ENCODE data around the gene GART. TPM values are rescaled to one million over a fixed set of nuclear protein-coding genes. Genes with fewer than 3 reads are reported as not detected.
A peak's percentile ranks its signal among the peaks of the same experiment; 100 is the strongest.

The GART gene
- total and polyA plus RNA-seq, 7 experiments from 2014 or later: 37.3 to 98.8 (median 56.4) TPM

DNA sequence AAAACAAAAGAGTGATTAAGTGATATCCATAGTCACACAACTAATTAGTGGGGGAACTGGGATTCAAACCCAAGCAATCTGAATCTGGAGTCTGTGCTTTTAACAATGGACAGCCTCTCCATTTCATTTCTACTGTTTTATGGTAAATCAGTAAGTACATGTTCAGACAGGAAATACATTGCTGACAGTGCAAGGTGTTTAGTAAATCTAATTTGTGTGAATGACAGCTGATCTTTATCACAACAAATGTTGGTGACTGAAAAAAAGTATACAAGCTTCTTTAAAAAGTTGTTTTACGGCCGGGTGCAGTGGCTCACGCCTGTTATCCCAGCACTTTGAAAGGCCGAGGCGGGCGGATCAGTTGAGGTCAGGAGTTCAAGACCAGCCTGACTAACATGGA is 26.0 kb upstream of the GART start:
- Histone ChIP-seq H3K4me3 (ENCODE audit: low read length) (no peak overlapping the region), H3K36me3 (ENCODE audit: control insufficient read depth in 2 of 3, insufficient read depth in 3 of 3, low read length in 3 of 3) (peaks cover 12 to 50% (median 25%) of the 10 kb centered on the region in 3 experiments)

DNA sequence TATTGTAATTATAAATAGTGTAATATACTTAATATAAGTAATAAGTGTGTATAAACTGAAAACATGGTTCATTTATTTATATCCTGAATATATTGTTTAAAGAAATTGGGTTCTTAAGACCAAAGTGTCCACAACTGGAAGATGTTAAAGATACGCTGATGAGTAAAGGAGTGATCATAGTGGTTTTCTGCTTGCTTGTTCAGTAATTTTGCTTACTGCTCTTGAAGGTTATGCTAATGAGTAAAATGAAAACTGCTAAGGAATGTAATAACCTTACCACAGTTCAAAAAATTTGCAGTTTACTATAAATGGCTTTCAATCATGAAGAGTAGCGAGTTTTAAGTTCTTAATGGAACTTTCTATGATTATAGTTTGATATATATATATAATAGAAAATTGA is 24.6 kb upstream of the GART start:
- H3K4me3 Mint-ChIP-seq: no peak overlapping the region
- H3K4me3 ChIP-seq (ENCODE audit: low read length): no peak overlapping the region
- H3K27ac Mint-ChIP-seq: peak overlapping the region in 3 of 9 donors; percentile 25 to 38 (median 31)
- no peak overlapping the region for H3K27ac ChIP-seq (ENCODE audit: low read depth, low read length)
- peaks cover 11 to 53% (median 32%) of the 10 kb centered on the region in 7 donors for H3K4me1 Mint-ChIP-seq
- H3K4me1 ChIP-seq (ENCODE audit: control insufficient read depth in 2 of 2, insufficient read depth in 2 of 2, low read length in 2 of 2): no peaks in the 10 kb centered on the region
- no peaks in the 10 kb centered on the region for H3K27me3 ChIP-seq (ENCODE audit: control insufficient read depth in 2 of 2, insufficient read depth in 2 of 2, low read length in 2 of 2)
- no peaks in the 10 kb centered on the region for H3K9me3 ChIP-seq (ENCODE audit: control insufficient read depth in 2 of 3, low read length in 3 of 3)
- no peaks in the 10 kb centered on the region for H3K27me3 Mint-ChIP-seq
- intact Hi-C loops (cut with micrococcal nuclease): loop anchor here in 1 of 2 donors (2.0 kb wide), 1 partner anchor 14 kb away; no protein-coding TSS in a partner anchor
- H3K36me3 Mint-ChIP-seq: peaks cover 0 to 27% (median 12%) of the 10 kb centered on the region in 5 donors
- ChIA-PET CTCF (no interaction called here), POLR2A (interaction anchor here (0.6 to 2.8 kb wide), 3 partner anchors 7 to 44 kb away, joined by 3 to 9 read pairs (median 4); no protein-coding TSS in a partner anchor)
- peaks cover 0 to 2% (median 0%) of the 10 kb centered on the region in 11 donors for H3K9me3 Mint-ChIP-seq
- ATAC-seq (no peak), DNase-seq (no peak)
- H3K36me3 ChIP-seq (ENCODE audit: control insufficient read depth in 2 of 3, insufficient read depth in 3 of 3, low read length in 3 of 3): peaks cover 16 to 40% (median 26%) of the 10 kb centered on the region in 3 experiments

More for the DNA sequence above, 26.0 kb upstream of the GART start:
- H3K27ac Mint-ChIP-seq: peak overlapping the region in 7 of 9 donors; percentile 10 to 71 (median 41)
- intact Hi-C loops (cut with micrococcal nuclease): loop anchor here in 1 of 2 donors (2.0 kb wide), 1 partner anchor 15 kb away; no protein-coding TSS in a partner anchor
- H3K27me3 Mint-ChIP-seq: no peaks in the 10 kb centered on the region
- H3K9me3 ChIP-seq (ENCODE audit: control insufficient read depth in 2 of 3, low read length in 3 of 3): no peaks in the 10 kb centered on the region
- H3K36me3 Mint-ChIP-seq: peaks cover 0 to 28% (median 14%) of the 10 kb centered on the region in 5 donors
- H3K9me3 Mint-ChIP-seq: peaks cover 0 to 2% (median 0%) of the 10 kb centered on the region in 11 donors
- H3K4me1 ChIP-seq (ENCODE audit: control insufficient read depth in 2 of 2, insufficient read depth in 2 of 2, low read length in 2 of 2): no peaks in the 10 kb centered on the region
- DNase-seq: no peak
- ChIA-PET POLR2A (no interaction called here), CTCF (no interaction called here)
- no peak for ATAC-seq
- no peak overlapping the region for H3K4me3 Mint-ChIP-seq
- peaks cover 9 to 47% (median 25%) of the 10 kb centered on the region in 7 donors for H3K4me1 Mint-ChIP-seq
- no peak overlapping the region for H3K27ac ChIP-seq (ENCODE audit: low read depth, low read length)
- H3K27me3 ChIP-seq (ENCODE audit: control insufficient read depth in 2 of 2, insufficient read depth in 2 of 2, low read length in 2 of 2): no peaks in the 10 kb centered on the region

DNA sequence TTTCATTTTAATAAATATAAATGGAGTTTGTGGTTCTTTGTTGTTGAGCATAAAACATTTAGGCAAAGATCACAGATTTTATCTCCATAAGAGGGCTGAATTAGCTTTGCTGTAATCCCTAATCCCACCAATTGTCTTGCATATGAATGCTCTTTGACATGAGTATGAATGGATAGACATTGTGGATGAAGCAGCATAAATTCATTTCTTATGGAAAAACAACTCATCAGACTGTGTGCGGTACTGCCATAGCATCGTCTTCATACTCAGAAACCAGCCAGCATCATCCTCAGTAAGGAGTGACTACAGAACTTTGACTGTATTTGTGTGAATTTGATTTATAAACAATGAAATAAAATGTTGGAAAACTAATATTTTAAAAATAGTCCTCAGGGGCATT is 20.5 kb upstream of the GART start:
- Histone ChIP-seq H3K27me3 (ENCODE audit: control insufficient read depth in 2 of 2, insufficient read depth in 2 of 2, low read length in 2 of 2) (no peaks in the 10 kb centered on the region), H3K36me3 (ENCODE audit: control insufficient read depth in 2 of 3, insufficient read depth in 3 of 3, low read length in 3 of 3) (peaks cover 34 to 46% (median 41%) of the 10 kb centered on the region in 3 experiments), H3K27ac (ENCODE audit: low read depth, low read length) (no peak overlapping the region), H3K9me3 (ENCODE audit: control insufficient read depth in 2 of 3, low read length in 3 of 3) (no peaks in the 10 kb centered on the region), H3K4me3 (ENCODE audit: low read length) (no peak overlapping the region), H3K4me1 (ENCODE audit: control insufficient read depth in 2 of 2, insufficient read depth in 2 of 2, low read length in 2 of 2) (peaks cover 0 to 10% of the 10 kb centered on the region in 2 donors)
- no peak for DNase-seq
- no peaks in the 10 kb centered on the region for H3K27me3 Mint-ChIP-seq
- intact Hi-C loops (cut with micrococcal nuclease): loop anchor here in 1 of 2 donors (2.0 kb wide), 1 partner anchor 16 kb away; no protein-coding TSS in a partner anchor
- H3K4me1 Mint-ChIP-seq: peaks cover 15 to 71% (median 56%) of the 10 kb centered on the region in 7 donors
- H3K36me3 Mint-ChIP-seq: peaks cover 10 to 50% (median 35%) of the 10 kb centered on the region in 5 donors
- ATAC-seq: no peak
- H3K4me3 Mint-ChIP-seq: no peak overlapping the region
- ChIA-PET CTCF (interaction anchor here (0.6 kb wide), 1 partner anchor 1874 kb away, joined by 3 read pairs; no protein-coding TSS in a partner anchor), POLR2A (interaction anchor here (1.0 kb wide), 1 partner anchor 11 kb away, joined by 3 read pairs; no protein-coding TSS in a partner anchor)
- peak overlapping the region in 3 of 9 donors; percentile 12 to 62 (median 53) for H3K27ac Mint-ChIP-seq
- H3K9me3 Mint-ChIP-seq: no peaks in the 10 kb centered on the region

DNA sequence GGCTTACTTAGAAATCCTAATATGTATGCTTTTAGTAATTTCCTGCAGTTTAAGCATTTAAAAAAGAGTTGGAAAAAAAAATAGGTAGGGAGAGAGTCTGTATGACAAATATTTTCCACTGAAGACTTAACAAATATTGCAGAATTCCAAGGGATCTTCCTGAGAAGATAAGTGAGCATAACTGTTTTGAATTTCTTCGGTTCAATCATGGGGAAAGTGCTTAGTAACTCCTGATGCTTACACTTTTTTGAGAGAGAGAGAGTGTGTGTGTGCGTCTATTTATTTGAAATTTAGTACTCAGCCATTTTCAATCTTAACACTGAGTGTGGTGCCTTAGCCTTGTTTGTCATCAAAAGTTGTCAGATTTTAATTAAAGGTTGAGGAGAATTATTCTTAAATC is 19.5 kb upstream of the GART start:
- Mint-ChIP-seq H3K9me3 (no peaks in the 10 kb centered on the region), H3K36me3 (peaks cover 10 to 60% (median 44%) of the 10 kb centered on the region in 5 donors), H3K27me3 (no peaks in the 10 kb centered on the region), H3K4me3 (peak overlapping the region in 1 of 10 donors; percentile 17), H3K4me1 (peaks cover 23 to 76% (median 66%) of the 10 kb centered on the region in 7 donors), H3K27ac (peak overlapping the region in 7 of 9 donors; percentile 9 to 52 (median 37))
- Histone ChIP-seq H3K27me3 (ENCODE audit: control insufficient read depth in 2 of 2, insufficient read depth in 2 of 2, low read length in 2 of 2) (no peaks in the 10 kb centered on the region), H3K36me3 (ENCODE audit: control insufficient read depth in 2 of 3, insufficient read depth in 3 of 3, low read length in 3 of 3) (peaks cover 34 to 47% (median 41%) of the 10 kb centered on the region in 3 experiments), H3K9me3 (ENCODE audit: control insufficient read depth in 2 of 3, low read length in 3 of 3) (no peaks in the 10 kb centered on the region), H3K4me1 (ENCODE audit: control insufficient read depth in 2 of 2, insufficient read depth in 2 of 2, low read length in 2 of 2) (peaks cover under 1 to 10% of the 10 kb centered on the region in 2 donors), H3K4me3 (ENCODE audit: low read length) (no peak overlapping the region), H3K27ac (ENCODE audit: low read depth, low read length) (no peak overlapping the region)
- ChIA-PET POLR2A (no interaction called here), CTCF (no interaction called here)
- DNase-seq (no peak), ATAC-seq (no peak)
- intact Hi-C loops (cut with micrococcal nuclease): no loop called here

DNA sequence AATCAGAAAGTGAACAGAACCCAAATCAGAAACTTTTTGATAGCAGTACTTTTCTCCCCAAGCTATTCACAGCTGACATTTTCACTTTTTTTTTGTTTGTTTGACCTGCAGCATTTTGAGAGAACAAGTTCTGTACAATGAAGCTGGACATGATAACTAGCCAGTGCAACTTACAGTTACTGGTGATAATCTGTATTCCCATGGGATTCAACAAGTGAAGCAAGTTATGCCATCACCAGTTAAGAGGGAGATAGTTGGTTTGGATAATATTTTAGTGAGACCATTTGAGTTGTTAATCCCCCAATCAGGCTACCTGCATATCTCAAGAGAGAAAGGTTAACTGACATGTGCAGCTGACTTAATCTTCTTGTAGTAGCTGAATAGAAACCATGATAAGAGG is 19.0 kb upstream of the GART start:
- H3K36me3 ChIP-seq (ENCODE audit: control insufficient read depth in 2 of 3, insufficient read depth in 3 of 3, low read length in 3 of 3): peaks cover 34 to 50% (median 41%) of the 10 kb centered on the region in 3 experiments

DNA sequence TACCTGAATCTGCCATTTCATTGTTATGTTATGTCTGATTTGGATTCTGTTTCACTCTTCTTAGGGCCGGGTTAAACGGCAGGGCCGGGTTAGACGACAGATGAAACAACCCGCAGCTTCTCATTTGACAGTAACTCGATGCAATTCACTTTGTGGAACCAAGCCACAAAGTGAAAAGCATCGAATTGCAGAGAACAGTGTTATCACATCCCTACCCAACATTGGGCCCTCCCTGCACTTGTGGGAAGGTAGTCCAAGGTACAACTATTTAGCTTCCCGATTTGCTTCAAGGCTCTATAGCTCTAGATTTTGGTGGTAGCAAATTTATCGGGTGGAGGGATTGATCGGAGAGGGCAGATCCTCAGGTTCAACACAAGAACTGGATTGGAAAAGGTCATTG is 17.9 kb upstream of the GART start:
- Mint-ChIP-seq H3K27me3 (no peaks in the 10 kb centered on the region), H3K36me3 (peaks cover 14 to 73% (median 53%) of the 10 kb centered on the region in 5 donors), H3K9me3 (peaks cover 0 to 2% (median 0%) of the 10 kb centered on the region in 11 donors), H3K4me1 (peaks cover 34 to 86% (median 77%) of the 10 kb centered on the region in 7 donors), H3K4me3 (no peak overlapping the region), H3K27ac (peak overlapping the region in 1 of 9 donors; percentile 43)
- Histone ChIP-seq H3K4me3 (ENCODE audit: low read length) (no peak overlapping the region), H3K27me3 (ENCODE audit: control insufficient read depth in 2 of 2, insufficient read depth in 2 of 2, low read length in 2 of 2) (no peaks in the 10 kb centered on the region), H3K27ac (ENCODE audit: low read depth, low read length) (no peak overlapping the region), H3K9me3 (ENCODE audit: control insufficient read depth in 2 of 3, low read length in 3 of 3) (no peaks in the 10 kb centered on the region), H3K36me3 (ENCODE audit: control insufficient read depth in 2 of 3, insufficient read depth in 3 of 3, low read length in 3 of 3) (peaks cover 34 to 52% (median 35%) of the 10 kb centered on the region in 3 experiments), H3K4me1 (ENCODE audit: control insufficient read depth in 2 of 2, insufficient read depth in 2 of 2, low read length in 2 of 2) (peaks cover 6 to 22% of the 10 kb centered on the region in 2 donors)
- ChIA-PET POLR2A (interaction anchor here (1.3 to 1.4 kb wide), 2 partner anchors 15 to 17 kb away, joined by 3 read pairs; partner anchors contain the start of gene SON), CTCF (no interaction called here)
- ATAC-seq (no peak), DNase-seq (no peak)
- intact Hi-C loops (cut with micrococcal nuclease): loop anchor here in 1 of 2 donors (2.0 kb wide), 1 partner anchor 17 kb away; the partner anchor contains the start of genes GART and SON

More for the DNA sequence above, 19.0 kb upstream of the GART start:
- DNase-seq: no peak
- ChIA-PET CTCF (no interaction called here), POLR2A (no interaction called here)
- Histone ChIP-seq H3K27ac (ENCODE audit: low read depth, low read length) (no peak overlapping the region), H3K9me3 (ENCODE audit: control insufficient read depth in 2 of 3, low read length in 3 of 3) (no peaks in the 10 kb centered on the region), H3K27me3 (ENCODE audit: control insufficient read depth in 2 of 2, insufficient read depth in 2 of 2, low read length in 2 of 2) (no peaks in the 10 kb centered on the region), H3K4me1 (ENCODE audit: control insufficient read depth in 2 of 2, insufficient read depth in 2 of 2, low read length in 2 of 2) (peaks cover 4 to 14% of the 10 kb centered on the region in 2 donors), H3K4me3 (ENCODE audit: low read length) (no peak overlapping the region)
- intact Hi-C loops (cut with micrococcal nuclease): no loop called here
- ATAC-seq: no peak
- peaks cover 26 to 77% (median 68%) of the 10 kb centered on the region in 7 donors for H3K4me1 Mint-ChIP-seq
- H3K27me3 Mint-ChIP-seq: no peaks in the 10 kb centered on the region
- H3K36me3 Mint-ChIP-seq: peaks cover 13 to 64% (median 48%) of the 10 kb centered on the region in 5 donors
- H3K9me3 Mint-ChIP-seq: peaks cover 0 to 2% (median 0%) of the 10 kb centered on the region in 11 donors
- peak overlapping the region in 1 of 10 donors; percentile 17 for H3K4me3 Mint-ChIP-seq
- H3K27ac Mint-ChIP-seq: peak overlapping the region in 6 of 9 donors; percentile 18 to 52 (median 40)

Data from naive thymus-derived CD4-positive, alpha-beta T cell (primary cell).